H1 (cell line): ENCODE measurements around the gene EYA2. TPM values are rescaled to one million over a fixed set of nuclear protein-coding genes. Genes with fewer than 3 reads are reported as not detected.

Experiments used
- ATF3 ChIP-seq: IDR thresholded peaks from 2 replicates; pipeline ENCODE4 v1.6.1; 2011; ENCODE audit warnings: low read depth, mild to moderate bottlenecking, low read length; ENCODE audit not compliant: insufficient read depth
- CBX5 ChIP-seq: fragments of 300-800, 300-1000 bp; sonication (generic); IDR thresholded peaks from 2 replicates; pipeline ENCODE4 v1.7.1; 2016; ENCODE audit warnings: antibody characterized with exemption, low read length, low read depth
- CHD7 ChIP-seq: fragments of 300-600 bp; sonication (generic); IDR thresholded peaks from 2 replicates; pipeline ENCODE4 v1.7.1; 2012; ENCODE audit warnings: low read length, moderate library complexity, mild to moderate bottlenecking, inconsistent platforms; ENCODE audit not compliant: insufficient replicate concordance
- EGR1 ChIP-seq: IDR thresholded peaks from 2 replicates; pipeline ENCODE4 v1.6.1; 2011; ENCODE audit warnings: low read depth, low read length, borderline replicate concordance
- EP300 ChIP-seq, 2 experiments: IDR thresholded peaks; 1 replicate in 1 of 2; 2 replicates in 1 of 2; pipeline ENCODE4 v1.6.1; 2011 to 2012; ENCODE audit warnings: low read depth in 2 of 2, low read length in 2 of 2, mild to moderate bottlenecking in 2 of 2, borderline replicate concordance in 1 of 2, inconsistent platforms in 1 of 2, moderate library complexity in 1 of 2
- JUN ChIP-seq: IDR thresholded peaks from 2 replicates; pipeline ENCODE4 v1.6.1; 2011; ENCODE audit warnings: low read depth, mild to moderate bottlenecking, improper control_type of control experiment, low read length
- NRF1 ChIP-seq: IDR thresholded peaks from 2 replicates; pipeline ENCODE4 v1.6.1; 2011; ENCODE audit warnings: mild to moderate bottlenecking, low read depth, low read length, improper control_type of control experiment
- PHF8 ChIP-seq: fragments of 200-600 bp; sonication (generic); conservative IDR thresholded peaks from 2 replicates; pipeline ENCODE4 v1.7.1; 2012; ENCODE audit warnings: low read depth, mild to moderate bottlenecking, inconsistent platforms, low read length, moderate library complexity
- POLR2AphosphoS5 ChIP-seq: IDR thresholded peaks from 2 replicates; pipeline ENCODE4 v1.6.1; 2011; ENCODE audit warnings: low read depth, low read length
- SAP30 ChIP-seq: fragments of 300-600 bp; sonication (generic); IDR thresholded peaks from 2 replicates; pipeline ENCODE4 v1.7.1; 2012; ENCODE audit warnings: low read length, moderate library complexity, mild to moderate bottlenecking, inconsistent platforms; ENCODE audit not compliant: insufficient read depth, insufficient replicate concordance
- SRF ChIP-seq: IDR thresholded peaks from 2 replicates; pipeline ENCODE4 v1.6.1; 2011; ENCODE audit warnings: mild to moderate bottlenecking, low read depth, low read length, moderate library complexity
- polyA plus RNA-seq, 7 experiments: library from polyadenylated mRNA; depleted of rRNA in 3 of 7; stranded (reverse) in 5 of 7; unstranded in 2 of 7; fragments of >200 nt in 5 of 7; fragments of 200-250 nt in 2 of 7; gene quantifications; 1 replicate in 5 of 7; 2 replicates in 1 of 7; 4 replicates in 1 of 7; pipeline versions ENCODE4 v1.2.1 to v1.2.3, GENCODE V29; 2011 to 2013; ENCODE audit warnings: missing spikeins in 2 of 7, mixed read lengths in 2 of 7
- total RNA-seq: library from RNA; stranded (reverse); fragmentation: NEBNext Ultra II Directional; extraction: Animal tissue kit (Norgen Biotek cat#: 25700); gene quantifications from 2 replicates; pipeline ENCODE4 v1.2.1, GENCODE V29; 2021

Gene EYA2
- total and polyA plus RNA-seq, 2 of the 8 experiments (the other 6 are each of a cell fraction or from before 2014, with no cell fraction given): 1.6 to 1.7 TPM

GRCh38 chr20:46849269-46849668 is 45.4 kb upstream of the EYA2 start (continued):
- no peak for TF ChIP-seq CHD7
- no peak for TF ChIP-seq EP300 (IDR thresholded peaks at IDR 0.05; ENCODE audit: borderline replicate concordance in 1 of 2, low read depth in 2 of 2, low read length in 2 of 2)
- no peak for TF ChIP-seq POLR2AphosphoS5
- no peak for TF ChIP-seq PHF8
- TF ChIP-seq EGR1: no peak
- TF ChIP-seq ATF3: no peak
- no peak for TF ChIP-seq CBX5
- TF ChIP-seq SAP30: no peak
- TF ChIP-seq SRF: no peak
- no peak for TF ChIP-seq NRF1
- no peak for TF ChIP-seq JUN
